HG02610 (cell line): Measurements from ENCODE around the gene LARGE2.

Experiments
- ATAC-seq: cut with Tn5 transposase; IDR thresholded peaks from one replicate; pipeline ENCODE4 v1.9.1; 2021; ENCODE audit warnings: mild to moderate bottlenecking, moderate library complexity; ENCODE audit not compliant: unreplicated experiment

Gene LARGE2

GRCh38 chr11:45949992-45950407 is 27.5 kb downstream of the LARGE2 start:
- no peak for ATAC-seq

GRCh38 chr11:45959851-45960250 is 37.4 kb downstream of the LARGE2 start:
- no peak for ATAC-seq

- no peak for ATAC-seq
Observed at GRCh38 chr11:45960387-45961095, 38.1 kb downstream of the LARGE2 start.

- no peak for ATAC-seq
Observed at GRCh38 chr11:45961751-45962240, 39.3 kb downstream of the LARGE2 start.

- ATAC-seq = no peak
Observed at GRCh38 chr11:45964911-45965389, 42.5 kb downstream of the LARGE2 start.

- ATAC-seq = no peak
Observed at GRCh38 chr11:45967506-45967905, 45.0 kb downstream of the LARGE2 start.

GRCh38 chr11:45968901-45969300 is 46.4 kb downstream of the LARGE2 start:
- no peak for ATAC-seq

GRCh38 chr11:45973601-45974000 is 51.1 kb downstream of the LARGE2 start:
- no peak for ATAC-seq

- ATAC-seq = no peak
Observed at GRCh38 chr11:45974806-45975205, 52.4 kb downstream of the LARGE2 start.
